ENCODE measurements around the gene REPS2. TPM values are rescaled to one million over a fixed set of nuclear protein-coding genes. Genes with fewer than 3 reads are reported as not detected.

REPS2 gene
- total and polyA plus RNA-seq, 4 donors: 8.0 to 18.4 (median 11.6) TPM

DNA sequence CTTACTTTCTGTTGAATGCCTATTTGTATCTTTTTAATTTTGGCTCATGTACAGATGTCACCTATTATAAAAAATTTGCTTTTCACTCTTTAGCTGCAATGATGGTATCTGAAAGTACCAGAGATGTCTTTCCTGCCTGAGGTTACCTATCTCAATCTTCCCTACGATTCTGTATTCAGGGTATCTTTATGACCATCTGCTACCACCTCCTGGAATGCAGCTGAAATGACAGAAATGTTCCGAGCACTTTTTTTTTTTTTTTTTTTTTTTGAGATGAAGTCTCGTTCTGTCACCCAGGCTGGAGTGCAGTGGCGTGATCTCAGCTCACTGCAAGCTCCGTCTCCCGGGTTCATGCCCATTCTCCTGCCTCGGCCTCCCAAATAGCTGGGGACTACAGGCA is 136.4 kb downstream of the REPS2 start:
- Histone ChIP-seq H3K36me3 (ENCODE audit: control insufficient read depth in 4 of 4, insufficient read depth in 4 of 4, low read length in 4 of 4) (no peaks in the 10 kb centered on the region), H3K4me1 (ENCODE audit: control insufficient read depth in 5 of 5, insufficient read depth in 5 of 5, low read length in 5 of 5) (peaks cover 0 to 3% (median 0%) of the 10 kb centered on the region in 5 donors), H3K9me3 (ENCODE audit: control insufficient read depth in 4 of 4, insufficient read depth in 3 of 4, low read length in 3 of 4) (no peaks in the 10 kb centered on the region), H3K27me3 (ENCODE audit: control insufficient read depth in 3 of 3, insufficient read depth in 3 of 3, low read length in 2 of 3) (peaks cover 0 to 22% (median 20%) of the 10 kb centered on the region in 3 donors), H3K27ac (ENCODE audit: low read depth in 1 of 2, low read length in 1 of 2) (no peak overlapping the region), H3K4me3 (no peak overlapping the region), H3K9ac (ENCODE audit: insufficient read depth in 1 of 2, low read length in 2 of 2) (no peak overlapping the region)
- ATAC-seq (ENCODE audit: insufficient read depth, low FRiP score) (no peak), DNase-seq (peak in 1 of 3 donors; percentile 17)
- TF ChIP-seq, protein P1, sequence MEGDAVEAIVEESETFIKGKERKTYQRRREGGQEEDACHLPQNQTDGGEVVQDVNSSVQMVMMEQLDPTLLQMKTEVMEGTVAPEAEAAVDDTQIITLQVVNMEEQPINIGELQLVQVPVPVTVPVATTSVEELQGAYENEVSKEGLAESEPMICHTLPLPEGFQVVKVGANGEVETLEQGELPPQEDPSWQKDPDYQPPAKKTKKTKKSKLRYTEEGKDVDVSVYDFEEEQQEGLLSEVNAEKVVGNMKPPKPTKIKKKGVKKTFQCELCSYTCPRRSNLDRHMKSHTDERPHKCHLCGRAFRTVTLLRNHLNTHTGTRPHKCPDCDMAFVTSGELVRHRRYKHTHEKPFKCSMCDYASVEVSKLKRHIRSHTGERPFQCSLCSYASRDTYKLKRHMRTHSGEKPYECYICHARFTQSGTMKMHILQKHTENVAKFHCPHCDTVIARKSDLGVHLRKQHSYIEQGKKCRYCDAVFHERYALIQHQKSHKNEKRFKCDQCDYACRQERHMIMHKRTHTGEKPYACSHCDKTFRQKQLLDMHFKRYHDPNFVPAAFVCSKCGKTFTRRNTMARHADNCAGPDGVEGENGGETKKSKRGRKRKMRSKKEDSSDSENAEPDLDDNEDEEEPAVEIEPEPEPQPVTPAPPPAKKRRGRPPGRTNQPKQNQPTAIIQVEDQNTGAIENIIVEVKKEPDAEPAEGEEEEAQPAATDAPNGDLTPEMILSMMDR (IDR thresholded peaks at IDR 0.05; ENCODE audit: control extremely low read depth, extremely low read depth): no peak
- 48 to 57% methylated on average over 5 to 7 of the region's 7 CpGs for WGBS, 2 donors

DNA sequence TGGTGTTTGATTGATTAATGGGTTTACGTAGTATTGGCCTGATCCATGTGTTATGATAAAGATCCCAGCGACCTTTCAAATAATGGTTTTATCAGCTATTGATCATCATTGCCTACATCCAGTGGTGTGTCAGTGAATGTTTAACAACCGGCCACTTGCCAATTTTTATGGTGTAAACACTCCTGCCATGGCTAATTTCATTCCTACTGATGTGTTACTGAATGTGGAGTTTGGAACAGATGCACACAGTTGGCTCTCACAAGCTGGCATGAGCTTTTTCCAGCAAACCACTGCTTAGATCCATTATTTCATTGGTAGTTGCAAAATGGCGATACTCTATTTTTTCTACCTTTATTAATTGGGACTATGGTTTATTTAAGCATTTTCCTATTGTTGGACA is 139.9 kb downstream of the REPS2 start:
- no peaks in the 10 kb centered on the region for H3K4me1 ChIP-seq (ENCODE audit: control insufficient read depth in 5 of 5, insufficient read depth in 5 of 5, low read length in 5 of 5)
- no peaks in the 10 kb centered on the region for H3K9me3 ChIP-seq (ENCODE audit: control insufficient read depth in 4 of 4, insufficient read depth in 3 of 4, low read length in 3 of 4)
- DNase-seq (no peak), ATAC-seq (ENCODE audit: insufficient read depth, low FRiP score) (no peak)
- WGBS, 2 donors: 79 to 95% methylated on average over 4 of the region's 4 CpGs
- H3K27ac ChIP-seq (ENCODE audit: low read depth in 1 of 2, low read length in 1 of 2): no peak overlapping the region
- H3K9ac ChIP-seq (ENCODE audit: insufficient read depth in 1 of 2, low read length in 2 of 2): no peak overlapping the region
- no peak overlapping the region for H3K4me3 ChIP-seq
- H3K27me3 ChIP-seq (ENCODE audit: control insufficient read depth in 3 of 3, insufficient read depth in 3 of 3, low read length in 2 of 3): peaks cover 0 to 35% (median 14%) of the 10 kb centered on the region in 3 donors
- H3K36me3 ChIP-seq (ENCODE audit: control insufficient read depth in 4 of 4, insufficient read depth in 4 of 4, low read length in 4 of 4): no peaks in the 10 kb centered on the region
- TF ChIP-seq, protein P1 (IDR thresholded peaks at IDR 0.05; ENCODE audit: control extremely low read depth, extremely low read depth): no peak

DNA sequence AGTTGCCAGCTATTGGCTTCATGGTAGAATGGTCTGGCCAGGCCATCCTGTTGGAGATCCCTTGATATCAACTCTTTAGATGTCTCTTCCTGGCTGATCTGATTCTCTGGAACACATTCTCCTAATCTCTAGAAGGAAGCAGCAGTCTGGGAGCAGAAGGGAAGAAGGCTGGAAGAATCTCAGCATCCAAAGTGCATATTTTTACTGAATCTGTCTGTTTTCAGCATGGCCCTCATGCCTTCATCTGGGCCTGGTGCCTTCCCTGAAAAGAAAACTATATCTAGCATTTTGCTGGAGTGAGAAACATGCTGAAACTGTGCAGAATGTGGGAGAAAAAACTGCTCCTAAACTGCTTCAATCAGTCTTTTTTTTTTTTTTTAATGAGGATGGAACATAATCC is 148.7 kb downstream of the REPS2 start:
- no peak overlapping the region for H3K9ac ChIP-seq (ENCODE audit: insufficient read depth in 1 of 2, low read length in 2 of 2)
- TF ChIP-seq, protein P1 (IDR thresholded peaks at IDR 0.05; ENCODE audit: control extremely low read depth, extremely low read depth): no peak
- H3K4me3 ChIP-seq: no peak overlapping the region
- H3K36me3 ChIP-seq (ENCODE audit: control insufficient read depth in 4 of 4, insufficient read depth in 4 of 4, low read length in 4 of 4): no peaks in the 10 kb centered on the region
- no peaks in the 10 kb centered on the region for H3K4me1 ChIP-seq (ENCODE audit: control insufficient read depth in 5 of 5, insufficient read depth in 5 of 5, low read length in 5 of 5)
- DNase-seq (no peak), ATAC-seq (ENCODE audit: insufficient read depth, low FRiP score) (no peak)
- H3K27ac ChIP-seq (ENCODE audit: low read depth in 1 of 2, low read length in 1 of 2): no peak overlapping the region
- H3K9me3 ChIP-seq (ENCODE audit: control insufficient read depth in 4 of 4, insufficient read depth in 3 of 4, low read length in 3 of 4): no peaks in the 10 kb centered on the region
- peaks cover 0 to 36% (median 4%) of the 10 kb centered on the region in 3 donors for H3K27me3 ChIP-seq (ENCODE audit: control insufficient read depth in 3 of 3, insufficient read depth in 3 of 3, low read length in 2 of 3)
